GM12873 (cell line): ENCODE results near the gene IL34.

ENCODE experiments used
- CTCF ChIP-seq: IDR thresholded peaks from 2 replicates; pipeline ENCODE4 v1.5.1; 2012; ENCODE audit warnings: low read depth, mild to moderate bottlenecking, moderate library complexity, low read length, control low read depth; ENCODE audit not compliant: insufficient read depth; ENCODE audit errors: missing control alignments

Gene IL34

GRCh38 chr16:70688246-70688742 lies 41.9 kb downstream of the IL34 start:
- no peak for TF ChIP-seq CTCF

GRCh38 chr16:70689035-70689969 lies 42.9 kb downstream of the IL34 start:
- TF ChIP-seq CTCF, result no peak

- TF ChIP-seq CTCF, result no peak
Observed at GRCh38 chr16:70689970-70690891, 43.9 kb downstream of the IL34 start.

GRCh38 chr16:70691223-70692129 lies 45.1 kb downstream of the IL34 start:
- no peak for TF ChIP-seq CTCF

- TF ChIP-seq CTCF, result no peak
Observed at GRCh38 chr16:70692130-70692872, 45.9 kb downstream of the IL34 start.

GRCh38 chr16:70692873-70693671 lies 46.7 kb downstream of the IL34 start:
- TF ChIP-seq CTCF, result no peak
